Amniotic stem cell (primary cell): ENCODE data around the gene SYNGR3.
"Not testable (repeated sequence)": the region's sequence is repeated elsewhere in the genome, so short reads cannot be mapped to it uniquely, and the experiment has no call there.

ENCODE experiments used
- DNase-seq: peaks from one replicate; lab custom pipeline; 2025; lab: John Stamatoyannopoulos, UW

Gene SYNGR3

GRCh38 chr16:2029350-2029749, 39.6 kb downstream of the SYNGR3 start:
- DNase-seq = no peak

GRCh38 chr16:2030036-2030435, 40.3 kb downstream of the SYNGR3 start:
- no peak for DNase-seq

- no peak for DNase-seq
These were observed 41.4 kb downstream of the SYNGR3 start for GRCh38 chr16:2031081-2031577.

GRCh38 chr16:2032285-2033056, 42.7 kb downstream of the SYNGR3 start:
- DNase-seq = no peak

- peak; percentile 47 for DNase-seq
These were observed 43.5 kb downstream of the SYNGR3 start for GRCh38 chr16:2033057-2033908.

GRCh38 chr16:2033909-2034695, 44.3 kb downstream of the SYNGR3 start:
- not testable (repeated sequence) for DNase-seq

- DNase-seq = no peak
These were observed 45.1 kb downstream of the SYNGR3 start for GRCh38 chr16:2034696-2035430.

- peak; percentile 80 for DNase-seq
These were observed 45.8 kb downstream of the SYNGR3 start for GRCh38 chr16:2035431-2036199.

GRCh38 chr16:2036200-2036966, 46.6 kb downstream of the SYNGR3 start:
- no peak for DNase-seq

- DNase-seq = no peak
These were observed 47.3 kb downstream of the SYNGR3 start for GRCh38 chr16:2037115-2037514.

- no peak for DNase-seq
These were observed 48.0 kb downstream of the SYNGR3 start for GRCh38 chr16:2037647-2038381.

GRCh38 chr16:2038382-2039231, 48.8 kb downstream of the SYNGR3 start:
- DNase-seq = no peak

GRCh38 chr16:2039274-2040031, 49.7 kb downstream of the SYNGR3 start:
- peak; percentile 32 for DNase-seq

- DNase-seq = no peak
These were observed 50.4 kb downstream of the SYNGR3 start for GRCh38 chr16:2040041-2040786.

GRCh38 chr16:2040787-2041522, 51.2 kb downstream of the SYNGR3 start:
- no peak for DNase-seq
